ENCODE measurements around the gene ABLIM2. TPM values are rescaled to one million over a fixed set of nuclear protein-coding genes. Genes with fewer than 3 reads are reported as not detected.

Gene ABLIM2
- total RNA-seq, 3 donors from 2014 or later (not counting 1 experiment from before 2014, with no cell fraction given) = 0.71 to 2.8 (median 1.3) TPM

- no peaks in the 10 kb centered on the region for H3K27me3 Mint-ChIP-seq (ENCODE audit: low read depth in 2 of 2)
- H3K4me1 Mint-ChIP-seq = no peaks in the 10 kb centered on the region
- H3K9me3 Mint-ChIP-seq = no peaks in the 10 kb centered on the region
- H3K36me3 Mint-ChIP-seq = no peaks in the 10 kb centered on the region
- no peak overlapping the region for H3K4me3 ChIP-seq (ENCODE audit: low read length)
- intact Hi-C loops (cut with micrococcal nuclease) = no loop called here
- no peaks in the 10 kb centered on the region for H3K36me3 ChIP-seq (ENCODE audit: control insufficient read depth, insufficient read depth, low read length)
- no peaks in the 10 kb centered on the region for H3K9me3 ChIP-seq (ENCODE audit: control insufficient read depth, insufficient read depth, low read length)
- WGBS (ENCODE audit: insufficient coverage) = 77% methylated on average over 11 of the region's 11 CpGs
- H3K27me3 ChIP-seq (ENCODE audit: control insufficient read depth, insufficient read depth, low read length) = no peaks in the 10 kb centered on the region
- no peak overlapping the region for H3K27ac ChIP-seq (ENCODE audit: low read length)
- no peak overlapping the region for H3K27ac Mint-ChIP-seq
- ATAC-seq = no peak
- DNase-seq = no peak
- TF ChIP-seq, protein P1, sequence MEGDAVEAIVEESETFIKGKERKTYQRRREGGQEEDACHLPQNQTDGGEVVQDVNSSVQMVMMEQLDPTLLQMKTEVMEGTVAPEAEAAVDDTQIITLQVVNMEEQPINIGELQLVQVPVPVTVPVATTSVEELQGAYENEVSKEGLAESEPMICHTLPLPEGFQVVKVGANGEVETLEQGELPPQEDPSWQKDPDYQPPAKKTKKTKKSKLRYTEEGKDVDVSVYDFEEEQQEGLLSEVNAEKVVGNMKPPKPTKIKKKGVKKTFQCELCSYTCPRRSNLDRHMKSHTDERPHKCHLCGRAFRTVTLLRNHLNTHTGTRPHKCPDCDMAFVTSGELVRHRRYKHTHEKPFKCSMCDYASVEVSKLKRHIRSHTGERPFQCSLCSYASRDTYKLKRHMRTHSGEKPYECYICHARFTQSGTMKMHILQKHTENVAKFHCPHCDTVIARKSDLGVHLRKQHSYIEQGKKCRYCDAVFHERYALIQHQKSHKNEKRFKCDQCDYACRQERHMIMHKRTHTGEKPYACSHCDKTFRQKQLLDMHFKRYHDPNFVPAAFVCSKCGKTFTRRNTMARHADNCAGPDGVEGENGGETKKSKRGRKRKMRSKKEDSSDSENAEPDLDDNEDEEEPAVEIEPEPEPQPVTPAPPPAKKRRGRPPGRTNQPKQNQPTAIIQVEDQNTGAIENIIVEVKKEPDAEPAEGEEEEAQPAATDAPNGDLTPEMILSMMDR (IDR thresholded peaks at IDR 0.05) = no peak
- H3K4me3 Mint-ChIP-seq = no peak overlapping the region
- no peaks in the 10 kb centered on the region for H3K4me1 ChIP-seq (ENCODE audit: control insufficient read depth, insufficient read depth, low read length)
Observed at GRCh38 chr4:7992846-7993245, 165.8 kb downstream of the ABLIM2 start.

DNA sequence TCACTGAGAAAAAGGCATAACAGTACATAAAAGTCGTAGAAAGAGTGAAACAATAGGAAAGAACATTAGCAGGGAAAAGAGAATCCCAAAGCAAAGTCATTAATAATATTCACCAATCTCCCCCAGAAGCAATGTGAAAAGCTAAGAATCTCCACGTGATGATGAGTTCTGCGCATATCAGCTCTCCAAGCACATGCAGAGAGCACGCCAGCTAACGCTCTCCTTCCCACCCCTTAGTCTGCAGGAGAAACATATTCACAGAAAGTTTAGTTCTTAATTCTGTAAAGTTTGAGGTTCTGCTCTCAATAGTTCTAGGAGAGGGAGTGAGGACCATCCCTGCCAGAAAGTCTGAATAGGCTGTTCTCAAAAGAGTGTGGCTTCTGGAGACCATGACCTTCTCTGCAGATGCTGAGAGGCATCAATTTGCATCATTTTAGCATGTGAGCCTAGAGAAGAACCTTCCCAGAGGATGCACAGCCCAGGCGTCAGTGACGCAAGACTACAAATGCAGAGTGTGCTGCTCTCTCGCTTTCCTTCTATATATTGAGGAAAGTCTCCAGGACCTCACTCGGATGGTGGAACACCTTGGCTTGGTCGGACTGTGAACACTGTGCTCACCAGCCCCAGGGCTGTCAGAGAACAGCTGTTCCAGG is 167.7 kb downstream of the ABLIM2 start:
- no peaks in the 10 kb centered on the region for H3K36me3 ChIP-seq (ENCODE audit: control insufficient read depth, insufficient read depth, low read length)
- TF ChIP-seq, protein P1 (IDR thresholded peaks at IDR 0.05) = no peak
- H3K4me3 Mint-ChIP-seq = no peak overlapping the region
- no peaks in the 10 kb centered on the region for H3K9me3 ChIP-seq (ENCODE audit: control insufficient read depth, insufficient read depth, low read length)
- 91% methylated on average over 10 of the region's 10 CpGs for WGBS (ENCODE audit: insufficient coverage)
- H3K36me3 Mint-ChIP-seq = no peaks in the 10 kb centered on the region
- H3K4me3 ChIP-seq (ENCODE audit: low read length) = no peak overlapping the region
- H3K27ac Mint-ChIP-seq = no peak overlapping the region
- H3K9me3 Mint-ChIP-seq = no peaks in the 10 kb centered on the region
- ATAC-seq (no peak), DNase-seq (no peak)
- H3K27ac ChIP-seq (ENCODE audit: low read length) = no peak overlapping the region
- peaks cover 7% of the 10 kb centered on the region for H3K4me1 ChIP-seq (ENCODE audit: control insufficient read depth, insufficient read depth, low read length)
- H3K4me1 Mint-ChIP-seq = peaks cover 2 to 11% of the 10 kb centered on the region in 2 donors
- peaks cover 0 to 2% of the 10 kb centered on the region in 2 donors for H3K27me3 Mint-ChIP-seq (ENCODE audit: low read depth in 2 of 2)
- no peaks in the 10 kb centered on the region for H3K27me3 ChIP-seq (ENCODE audit: control insufficient read depth, insufficient read depth, low read length)
- intact Hi-C loops (cut with micrococcal nuclease) = no loop called here

DNA sequence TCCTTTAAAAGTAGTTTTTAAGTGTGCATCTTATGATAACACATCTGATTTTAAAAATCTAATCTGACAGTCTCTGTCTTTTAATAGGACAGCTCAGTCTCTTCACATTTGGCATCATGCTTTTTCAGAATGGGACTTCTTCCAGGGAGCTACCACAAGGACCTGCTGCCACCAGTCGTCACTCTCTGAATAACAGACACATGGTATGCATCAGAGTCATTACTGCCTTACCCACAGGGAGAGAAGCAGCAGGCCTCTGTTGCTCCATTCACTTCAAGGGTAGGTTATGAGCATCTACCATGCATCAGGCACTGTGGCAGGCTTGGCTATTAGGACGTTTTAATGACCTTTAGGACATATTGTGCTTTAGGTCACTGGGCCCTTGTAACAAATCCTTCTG is 169.0 kb downstream of the ABLIM2 start:
- 73% methylated on average over 2 of the region's 2 CpGs for WGBS (ENCODE audit: insufficient coverage)
- Mint-ChIP-seq H3K27ac (no peak overlapping the region), H3K4me1 (peaks cover 6 to 15% of the 10 kb centered on the region in 2 donors), H3K4me3 (no peak overlapping the region), H3K36me3 (no peaks in the 10 kb centered on the region), H3K27me3 (ENCODE audit: low read depth in 2 of 2) (peaks cover 0 to 2% of the 10 kb centered on the region in 2 donors), H3K9me3 (no peaks in the 10 kb centered on the region)
- Histone ChIP-seq H3K9me3 (ENCODE audit: control insufficient read depth, insufficient read depth, low read length) (no peaks in the 10 kb centered on the region), H3K27me3 (ENCODE audit: control insufficient read depth, insufficient read depth, low read length) (no peaks in the 10 kb centered on the region), H3K4me1 (ENCODE audit: control insufficient read depth, insufficient read depth, low read length) (peaks cover 12% of the 10 kb centered on the region), H3K27ac (ENCODE audit: low read length) (no peak overlapping the region), H3K36me3 (ENCODE audit: control insufficient read depth, insufficient read depth, low read length) (no peaks in the 10 kb centered on the region), H3K4me3 (ENCODE audit: low read length) (no peak overlapping the region)
- intact Hi-C loops (cut with micrococcal nuclease) = loop anchor here (5.0 to 10.0 kb wide), 2 partner anchors 52 to 795 kb away; partner anchors contain the start of genes AFAP1 and SORCS2
- ATAC-seq (no peak), DNase-seq (no peak)
- TF ChIP-seq, protein P1 (IDR thresholded peaks at IDR 0.05) = no peak

GRCh38 chr4:7988437-7988836 is 170.2 kb downstream of the ABLIM2 start:
- Histone ChIP-seq H3K9me3 (ENCODE audit: control insufficient read depth, insufficient read depth, low read length) (no peaks in the 10 kb centered on the region), H3K27me3 (ENCODE audit: control insufficient read depth, insufficient read depth, low read length) (no peaks in the 10 kb centered on the region), H3K4me1 (ENCODE audit: control insufficient read depth, insufficient read depth, low read length) (peaks cover 12% of the 10 kb centered on the region), H3K36me3 (ENCODE audit: control insufficient read depth, insufficient read depth, low read length) (no peaks in the 10 kb centered on the region), H3K27ac (ENCODE audit: low read length) (no peak overlapping the region), H3K4me3 (ENCODE audit: low read length) (no peak overlapping the region)
- H3K4me1 Mint-ChIP-seq = peaks cover 6 to 15% of the 10 kb centered on the region in 2 donors
- no peaks in the 10 kb centered on the region for H3K9me3 Mint-ChIP-seq
- intact Hi-C loops (cut with micrococcal nuclease) = loop anchor here (5.0 to 10.0 kb wide), 2 partner anchors 51 to 794 kb away; partner anchors contain the start of genes AFAP1 and SORCS2
- WGBS (ENCODE audit: insufficient coverage) = no CpG with 5 or more reads among the region's 1 CpG
- no peak overlapping the region for H3K4me3 Mint-ChIP-seq
- H3K36me3 Mint-ChIP-seq = no peaks in the 10 kb centered on the region
- peaks cover 2 to 7% of the 10 kb centered on the region in 2 donors for H3K27me3 Mint-ChIP-seq (ENCODE audit: low read depth in 2 of 2)
- TF ChIP-seq, protein P1 (IDR thresholded peaks at IDR 0.05) = no peak
- DNase-seq (no peak), ATAC-seq (no peak)
- H3K27ac Mint-ChIP-seq = no peak overlapping the region
